ENCODE results near the gene WDR20. TPM values are rescaled to one million over a fixed set of nuclear protein-coding genes. Genes with fewer than 3 reads are reported as not detected.
A peak's percentile ranks its signal among the peaks of the same experiment; 100 is the strongest.

WDR20 gene
- total RNA-seq, 4 donors from 2014 or later: 15.0 to 26.7 (median 18.3) TPM

DNA sequence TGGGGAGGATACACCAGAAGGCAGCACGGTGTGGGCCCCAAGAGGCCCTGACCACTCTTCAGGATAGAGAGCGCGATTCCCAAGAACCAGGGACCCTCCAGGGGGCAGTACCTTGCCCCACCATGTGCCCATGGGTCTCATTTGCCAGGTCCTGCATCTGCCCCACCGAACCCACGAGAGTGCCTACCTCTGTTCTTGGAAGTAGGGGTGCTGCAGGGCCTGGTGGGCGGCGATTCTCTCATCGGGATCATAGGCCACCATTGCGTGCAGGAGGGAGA, 92.6 kb downstream of the WDR20 start:
- Histone ChIP-seq H3K4me3 (no peak overlapping the region), H3K27ac (no peak overlapping the region), H3K36me3 (peaks cover 0 to 48% (median 0%) of the 10 kb centered on the region in 3 donors), H3K27me3 (no peaks in the 10 kb centered on the region), H3K9me3 (no peaks in the 10 kb centered on the region), H3K4me1 (peaks cover 0 to 6% (median 2%) of the 10 kb centered on the region in 4 donors)
- DNase-seq (ENCODE audit: low spot score in 2 of 2): no peak
- TF ChIP-seq POLR2A (IDR thresholded peaks at IDR 0.05): no peak
- TF ChIP-seq, protein P1, sequence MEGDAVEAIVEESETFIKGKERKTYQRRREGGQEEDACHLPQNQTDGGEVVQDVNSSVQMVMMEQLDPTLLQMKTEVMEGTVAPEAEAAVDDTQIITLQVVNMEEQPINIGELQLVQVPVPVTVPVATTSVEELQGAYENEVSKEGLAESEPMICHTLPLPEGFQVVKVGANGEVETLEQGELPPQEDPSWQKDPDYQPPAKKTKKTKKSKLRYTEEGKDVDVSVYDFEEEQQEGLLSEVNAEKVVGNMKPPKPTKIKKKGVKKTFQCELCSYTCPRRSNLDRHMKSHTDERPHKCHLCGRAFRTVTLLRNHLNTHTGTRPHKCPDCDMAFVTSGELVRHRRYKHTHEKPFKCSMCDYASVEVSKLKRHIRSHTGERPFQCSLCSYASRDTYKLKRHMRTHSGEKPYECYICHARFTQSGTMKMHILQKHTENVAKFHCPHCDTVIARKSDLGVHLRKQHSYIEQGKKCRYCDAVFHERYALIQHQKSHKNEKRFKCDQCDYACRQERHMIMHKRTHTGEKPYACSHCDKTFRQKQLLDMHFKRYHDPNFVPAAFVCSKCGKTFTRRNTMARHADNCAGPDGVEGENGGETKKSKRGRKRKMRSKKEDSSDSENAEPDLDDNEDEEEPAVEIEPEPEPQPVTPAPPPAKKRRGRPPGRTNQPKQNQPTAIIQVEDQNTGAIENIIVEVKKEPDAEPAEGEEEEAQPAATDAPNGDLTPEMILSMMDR (IDR thresholded peaks at IDR 0.05): no peak
- no peak for TF ChIP-seq EP300 (IDR thresholded peaks at IDR 0.05)
- 86 to 89% methylated on average over 9 of the region's 9 CpGs for WGBS, 2 donors

DNA sequence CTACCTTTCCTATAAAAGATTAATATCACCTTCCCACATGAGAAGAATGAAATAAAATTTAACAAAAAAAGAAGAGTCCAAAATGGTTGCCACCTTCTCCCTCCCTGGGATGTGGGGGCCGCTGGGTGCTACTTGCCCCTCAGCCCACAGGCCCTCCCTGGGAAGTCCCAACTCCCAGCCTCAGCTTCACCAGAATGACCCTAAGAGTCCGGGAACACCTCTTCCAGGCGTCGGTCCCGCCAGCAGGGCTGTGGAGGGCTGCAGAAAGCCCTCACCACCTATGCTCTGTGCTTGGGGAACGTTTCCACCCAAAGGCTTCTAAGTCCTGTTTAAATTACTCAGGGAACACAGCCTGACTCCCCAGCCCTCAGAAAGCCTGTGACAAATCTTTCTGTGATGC, 93.4 kb downstream of the WDR20 start:
- no peaks in the 10 kb centered on the region for H3K9me3 ChIP-seq
- TF ChIP-seq EP300 (IDR thresholded peaks at IDR 0.05) (no peak), POLR2A (IDR thresholded peaks at IDR 0.05) (no peak)
- TF ChIP-seq, protein P1 (IDR thresholded peaks at IDR 0.05): no peak
- DNase-seq (ENCODE audit: low spot score in 2 of 2): no peak
- H3K4me1 ChIP-seq: peaks cover 0 to 6% (median 2%) of the 10 kb centered on the region in 4 donors
- peaks cover 0 to 48% (median 0%) of the 10 kb centered on the region in 3 donors for H3K36me3 ChIP-seq
- 81 to 89% methylated on average over 6 of the region's 6 CpGs for WGBS, 2 donors
- no peak overlapping the region for H3K27ac ChIP-seq
- no peaks in the 10 kb centered on the region for H3K27me3 ChIP-seq
- no peak overlapping the region for H3K4me3 ChIP-seq

DNA sequence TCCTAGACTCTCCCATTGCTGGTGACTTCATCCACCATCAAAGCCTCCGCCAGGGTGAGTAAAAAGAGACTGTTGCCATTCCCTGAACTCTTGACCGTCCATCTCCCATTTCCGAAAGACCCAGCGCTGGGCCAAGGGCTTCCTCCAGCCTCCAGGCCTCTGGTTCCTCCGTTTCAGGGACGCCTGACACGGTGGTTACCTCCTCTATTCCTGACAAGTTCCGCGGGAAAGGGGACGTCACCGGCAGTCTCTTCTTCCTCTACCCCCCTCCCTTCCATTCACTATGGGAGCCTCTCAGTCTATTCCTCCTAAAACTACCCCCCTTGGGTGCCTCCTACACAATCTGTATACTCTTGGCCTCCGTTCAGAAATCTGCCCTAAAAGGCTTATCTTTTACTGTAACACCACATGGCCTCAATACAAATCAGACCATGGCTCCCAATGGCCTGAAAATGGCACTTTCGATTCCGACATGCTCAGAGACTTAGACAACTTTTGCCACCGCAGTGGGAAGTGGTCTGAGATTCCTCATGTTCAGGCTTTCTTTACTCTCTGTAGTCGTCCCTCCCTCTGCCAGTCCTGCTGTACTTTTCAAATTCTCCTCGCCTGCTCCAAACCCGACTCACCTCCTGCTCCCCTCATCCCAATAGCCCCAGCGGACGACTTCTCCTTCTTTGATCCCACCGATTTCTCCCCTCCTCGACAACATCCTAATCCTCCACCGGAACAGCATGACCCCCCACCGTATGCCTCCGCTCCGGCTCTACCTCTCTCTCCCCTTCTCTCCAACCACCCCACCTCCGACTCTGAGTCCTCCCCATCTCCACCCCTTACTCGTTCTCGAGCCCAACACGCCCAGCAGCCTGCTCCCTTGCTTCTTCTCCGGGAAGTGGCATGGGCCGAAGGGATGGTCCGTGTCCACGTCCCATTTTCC, 94.9 kb downstream of the WDR20 start:
- H3K9me3 ChIP-seq: no peaks in the 10 kb centered on the region
- WGBS, 2 donors: 64 to 68% methylated on average over 34 of the region's 34 CpGs
- TF ChIP-seq EP300 (IDR thresholded peaks at IDR 0.05): no peak
- TF ChIP-seq, protein P1 (IDR thresholded peaks at IDR 0.05): no peak
- no peak for TF ChIP-seq POLR2A (IDR thresholded peaks at IDR 0.05)
- peak overlapping the region in 2 of 4 donors; percentile 41 to 63 for H3K27ac ChIP-seq
- H3K36me3 ChIP-seq: peaks cover 0 to 38% (median 0%) of the 10 kb centered on the region in 3 donors
- no peaks in the 10 kb centered on the region for H3K27me3 ChIP-seq
- DNase-seq (ENCODE audit: low spot score in 2 of 2): no peak
- peak overlapping the region in 2 of 4 donors; percentile 27 to 36 for H3K4me3 ChIP-seq
- peaks cover 0 to 6% (median 2%) of the 10 kb centered on the region in 4 donors for H3K4me1 ChIP-seq

DNA sequence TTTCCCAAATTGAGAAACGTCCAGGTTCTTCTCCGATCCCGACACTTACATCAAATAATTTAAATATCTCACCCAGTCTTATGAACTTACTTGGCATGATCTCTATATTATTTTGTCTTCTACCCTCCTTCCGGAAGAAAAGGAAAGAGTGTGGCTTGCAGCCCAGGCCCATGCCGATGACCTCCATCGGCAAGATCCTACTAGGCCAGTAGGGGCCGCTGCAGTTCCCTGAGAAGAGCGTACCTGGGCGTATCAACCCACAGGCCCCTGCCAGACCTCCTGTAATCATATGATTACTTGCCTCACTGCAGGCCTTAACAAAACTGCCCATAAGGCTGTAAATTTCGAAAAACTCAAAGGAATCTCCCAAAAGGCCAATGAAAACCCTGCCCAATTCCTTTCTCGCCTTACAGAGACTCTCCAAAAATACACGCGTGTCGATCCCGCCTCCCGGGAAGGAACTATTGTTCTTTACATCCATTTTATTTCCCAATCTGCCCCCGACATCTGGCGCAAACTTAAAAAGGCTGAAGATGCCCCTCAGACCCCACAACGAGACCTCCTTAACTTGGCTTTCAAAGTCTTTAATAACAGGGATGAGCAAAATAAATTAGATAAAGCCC, 95.7 kb downstream of the WDR20 start:
- WGBS, 2 donors: 33 to 38% methylated on average over 19 of the region's 19 CpGs
- Histone ChIP-seq H3K4me3 (peak overlapping the region in 2 of 4 donors; percentile 27 to 36), H3K27ac (peak overlapping the region in 2 of 4 donors; percentile 56 to 68), H3K9me3 (no peaks in the 10 kb centered on the region), H3K36me3 (peaks cover 0 to 33% (median 0%) of the 10 kb centered on the region in 3 donors), H3K27me3 (no peaks in the 10 kb centered on the region), H3K4me1 (peaks cover 0 to 6% (median 2%) of the 10 kb centered on the region in 4 donors)
- TF ChIP-seq, protein P1 (IDR thresholded peaks at IDR 0.05): peak; percentile 60 to 82 (median 77)
- peak in 1 of 2 donors; percentile 24 for TF ChIP-seq EP300 (IDR thresholded peaks at IDR 0.05)
- TF ChIP-seq POLR2A (IDR thresholded peaks at IDR 0.05): no peak
- DNase-seq (ENCODE audit: low spot score in 2 of 2): peak; percentile 82 to 88

DNA sequence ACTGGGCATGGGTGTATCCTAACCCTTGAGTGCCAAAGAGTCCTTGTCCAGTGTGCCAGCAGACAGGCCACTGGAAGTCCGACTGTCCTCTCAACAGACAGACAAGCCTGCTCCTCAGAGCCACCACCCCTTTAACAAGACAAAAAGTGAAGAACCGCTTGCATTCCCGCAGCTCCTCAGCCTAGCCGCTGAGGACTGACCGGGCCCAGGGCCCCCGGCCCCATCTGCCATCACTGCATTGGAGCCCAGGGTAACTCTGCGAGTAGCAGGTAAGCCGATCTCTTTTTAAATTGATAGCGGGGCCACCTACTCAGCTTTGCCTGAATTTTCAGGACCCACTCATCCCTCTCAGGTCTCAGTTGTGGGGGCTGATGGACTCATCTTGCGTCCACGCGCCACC, 96.3 kb downstream of the WDR20 start:
- TF ChIP-seq, protein P1 (IDR thresholded peaks at IDR 0.05): no peak
- no peak for TF ChIP-seq POLR2A (IDR thresholded peaks at IDR 0.05)
- TF ChIP-seq EP300 (IDR thresholded peaks at IDR 0.05): no peak
- 95 to 96% methylated on average over 11 to 12 of the region's 12 CpGs for WGBS, 2 donors
- Histone ChIP-seq H3K4me1 (peaks cover 0 to 6% (median 2%) of the 10 kb centered on the region in 4 donors), H3K27ac (peak overlapping the region in 2 of 4 donors; percentile 56 to 68), H3K9me3 (no peaks in the 10 kb centered on the region), H3K36me3 (peaks cover 0 to 26% (median 0%) of the 10 kb centered on the region in 3 donors), H3K4me3 (no peak overlapping the region), H3K27me3 (no peaks in the 10 kb centered on the region)
- no peak for DNase-seq (ENCODE audit: low spot score in 2 of 2)
